Coronary artery (tissue), 2 donors: ENCODE measurements around the gene FAM221A.
"Not testable (repeated sequence)": the region's sequence is repeated elsewhere in the genome, so short reads cannot be mapped to it uniquely, and the experiment has no call there.

ENCODE experiments used
- DNase-seq: peaks from one replicate; pipeline ENCODE4 v3.0.0-alpha.2; 2017; ENCODE audit warnings: low spot score
- H3K27ac ChIP-seq, 2 donors: fragments of 200-600 bp; sonication (generic); one replicate each; pipeline ENCODE4 v1.5.1; 2016 to 2019
- H3K4me3 ChIP-seq: fragments of 200-600 bp; sonication (generic); 2 replicates; pipeline ENCODE4 v1.5.1; 2016; ENCODE audit warnings: mild to moderate bottlenecking, moderate library complexity
- CTCF ChIP-seq: fragments of 200-600 bp; sonication (generic); IDR thresholded peaks from one replicate; pipeline ENCODE4 v1.5.1; 2019; ENCODE audit warnings: antibody characterized with exemption

The FAM221A gene

DNA sequence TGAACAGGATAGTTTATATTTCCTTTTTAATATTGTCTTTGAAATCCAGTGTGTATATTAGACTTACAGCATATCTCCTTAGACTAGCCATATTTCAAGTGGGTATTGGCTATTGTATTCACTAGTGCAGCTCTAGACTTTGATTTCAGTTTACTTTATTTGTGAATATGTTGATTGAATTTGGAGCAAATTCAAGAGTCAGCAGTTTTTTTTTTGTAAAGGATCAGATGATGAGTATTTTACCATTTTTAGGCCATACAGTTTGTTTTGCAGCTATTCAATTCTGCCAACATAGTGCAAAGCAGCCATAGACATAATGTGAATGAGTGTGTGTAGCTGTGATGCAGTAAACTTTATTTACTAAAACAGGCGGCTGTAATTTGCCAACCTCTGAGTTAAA lies 34.6 kb downstream of the FAM221A start:
- DNase-seq: no peak
- Histone ChIP-seq H3K27ac (no peak overlapping the region), H3K4me3 (no peak overlapping the region)
- TF ChIP-seq CTCF: no peak

DNA sequence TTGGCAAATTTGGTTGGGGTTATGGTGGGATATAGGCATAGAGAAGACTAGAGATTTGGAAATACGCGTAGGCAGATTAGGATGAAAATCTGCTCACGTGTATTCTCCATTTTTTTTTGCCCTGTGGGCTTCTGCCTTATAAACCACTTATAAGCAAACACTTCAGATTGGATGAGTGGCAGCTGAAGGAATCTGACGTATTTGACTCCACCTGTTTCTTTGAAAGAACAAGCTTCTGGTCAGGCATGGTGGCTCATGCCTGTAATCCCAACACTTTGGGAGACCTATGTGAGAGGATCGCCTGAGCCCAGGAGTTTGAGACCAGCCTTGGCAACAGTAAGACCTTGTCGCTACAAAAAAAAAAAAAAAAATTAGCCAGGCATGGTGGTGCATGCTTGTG lies 35.1 kb downstream of the FAM221A start:
- no peak for DNase-seq
- H3K4me3 ChIP-seq: no peak overlapping the region
- H3K27ac ChIP-seq: no peak overlapping the region
- TF ChIP-seq CTCF: no peak

DNA sequence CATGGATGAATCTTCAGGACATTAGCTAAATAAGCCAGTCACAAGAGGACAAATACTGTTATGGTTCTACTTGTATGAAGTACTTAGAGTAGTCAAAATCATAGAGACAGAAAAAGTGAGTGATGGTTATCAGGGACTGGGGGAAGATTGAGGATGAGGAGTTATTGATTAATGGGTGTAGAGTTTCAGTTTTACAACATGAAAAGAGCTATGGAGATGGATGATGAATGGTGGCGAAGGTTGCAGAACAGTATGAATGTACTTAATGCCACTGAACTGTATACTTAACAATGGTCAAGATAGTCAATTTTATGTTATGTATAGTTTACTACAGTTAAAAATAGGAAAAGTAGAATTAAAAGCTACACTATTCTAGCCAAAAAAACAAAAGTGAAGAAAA lies 37.8 kb downstream of the FAM221A start:
- DNase-seq: no peak
- no peak for TF ChIP-seq CTCF
- no peak overlapping the region for H3K4me3 ChIP-seq
- no peak overlapping the region for H3K27ac ChIP-seq

GRCh38 chr7:23721456-23721855 lies 41.5 kb downstream of the FAM221A start:
- no peak for DNase-seq
- no peak overlapping the region for H3K4me3 ChIP-seq
- no peak for TF ChIP-seq CTCF
- H3K27ac ChIP-seq: no peak overlapping the region

DNA sequence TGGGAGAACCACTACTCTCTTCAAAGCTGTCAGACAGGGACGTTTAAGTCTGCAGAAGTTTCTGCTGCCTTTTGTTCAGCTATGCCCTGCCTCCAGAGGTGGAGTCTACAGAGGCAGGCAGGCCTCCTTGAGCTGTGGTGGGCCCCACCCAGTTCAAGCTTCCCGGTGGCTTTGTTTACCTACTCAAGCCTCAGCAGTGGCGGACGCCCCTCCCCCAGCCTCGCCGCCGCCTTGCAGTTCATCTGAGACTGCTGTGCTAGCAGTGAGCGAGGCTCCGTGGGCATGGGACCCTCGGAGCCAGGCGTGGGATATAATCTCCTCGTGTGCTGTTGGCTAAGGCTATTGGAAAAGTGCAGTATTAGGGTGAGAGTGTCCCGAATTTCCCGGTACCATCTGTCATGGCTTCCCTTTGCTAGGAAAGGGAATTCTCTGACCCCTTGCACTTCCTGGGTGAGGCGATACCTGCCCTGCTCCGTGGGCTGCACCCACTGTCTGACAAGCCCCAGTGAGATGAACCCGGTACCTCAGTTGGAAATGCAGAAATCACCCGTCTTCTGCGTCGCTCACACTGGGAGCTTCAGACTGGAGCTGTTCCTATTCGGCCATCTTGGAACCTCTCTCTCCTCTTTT lies 42.7 kb downstream of the FAM221A start:
- not testable (repeated sequence) for DNase-seq, H3K27ac ChIP-seq, H3K4me3 ChIP-seq

DNA sequence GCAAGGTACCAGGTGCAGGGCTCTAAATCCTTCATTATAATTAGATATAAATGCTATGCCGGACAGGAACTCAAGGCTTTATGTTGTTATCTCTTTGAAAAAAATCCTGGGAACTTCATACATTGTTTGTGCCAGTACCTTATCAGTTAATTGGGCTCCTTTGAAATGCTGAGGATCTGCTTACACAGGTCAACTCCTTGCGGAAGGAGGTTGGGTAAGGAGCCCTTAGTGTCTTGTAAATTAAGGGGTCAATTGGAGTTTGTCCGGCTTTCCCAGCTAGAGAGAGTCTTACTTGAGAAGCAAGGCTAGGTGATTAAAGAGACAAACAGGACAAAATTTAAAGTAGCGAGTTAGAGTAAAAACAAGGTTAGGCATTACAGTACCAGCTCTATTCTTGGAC lies 44.1 kb downstream of the FAM221A start:
- H3K4me3 ChIP-seq, H3K27ac ChIP-seq, DNase-seq: not testable (repeated sequence)

GRCh38 chr7:23742051-23742450 lies 62.1 kb downstream of the FAM221A start:
- Histone ChIP-seq H3K27ac (no peak overlapping the region), H3K4me3 (no peak overlapping the region)
- DNase-seq: no peak
- no peak for TF ChIP-seq CTCF

GRCh38 chr7:23743226-23743625 lies 63.2 kb downstream of the FAM221A start:
- no peak for DNase-seq
- TF ChIP-seq CTCF: no peak
- H3K4me3 ChIP-seq: no peak overlapping the region
- no peak overlapping the region for H3K27ac ChIP-seq
